Panc1 (cell line): ENCODE measurements around the gene HSF2BP.

Experiments used
- CTCF ChIP-seq: fragments of 450-650 bp; IDR thresholded peaks from 2 replicates; pipeline ENCODE4 v1.5.1; 2017; ENCODE audit warnings: mild to moderate bottlenecking
- POLR2AphosphoS5 ChIP-seq: IDR thresholded peaks from 2 replicates; pipeline ENCODE4 v1.6.1; 2012; ENCODE audit warnings: mild to moderate bottlenecking, low read depth, low read length, moderate library complexity
- REST ChIP-seq, 2 experiments: IDR thresholded peaks; 2 replicates each; pipeline ENCODE4 v1.6.1; 2011 to 2012; ENCODE audit warnings: low read depth in 2 of 2, control low read depth in 1 of 2, low read length in 1 of 2, mild to moderate bottlenecking in 1 of 2, moderate library complexity in 1 of 2; ENCODE audit not compliant: insufficient read depth in 1 of 2
- SIN3A ChIP-seq: IDR thresholded peaks from 2 replicates; pipeline ENCODE4 v1.6.1; 2012; ENCODE audit warnings: low read depth, mild to moderate bottlenecking, low read length, moderate library complexity, borderline replicate concordance; ENCODE audit not compliant: insufficient read depth
- TCF7L2 ChIP-seq: IDR thresholded peaks from 2 replicates; pipeline ENCODE4 v1.6.1; 2011; ENCODE audit warnings: mild to moderate bottlenecking, low read depth, low read length, inconsistent platforms

GRCh38 chr21:43654806-43655489 lies 4.3 kb downstream of the HSF2BP start:
- TF ChIP-seq SIN3A, result no peak
- TF ChIP-seq POLR2AphosphoS5, result no peak
- no peak for TF ChIP-seq CTCF
- no peak for TF ChIP-seq TCF7L2
- TF ChIP-seq REST (IDR thresholded peaks at IDR 0.05; ENCODE audit: insufficient read depth in 1 of 2, low read depth in 2 of 2, low read length in 1 of 2), result no peak
